Hepatocyte (in vitro differentiated cells): ENCODE measurements around the gene DHDH. TPM values are rescaled to one million over a fixed set of nuclear protein-coding genes. Genes with fewer than 3 reads are reported as not detected.

Experiments used
- DNase-seq: peaks from one replicate; pipeline ENCODE4 v3.0.0-alpha.2; 2016; ENCODE audit warnings: low spot score
- H2AFZ ChIP-seq: fragments of 200-600 bp; sonication (generic); 2 replicates; pipeline ENCODE4 v1.6.0; 2016; ENCODE audit warnings: antibody characterized with exemption, mild to moderate bottlenecking
- H3K27ac ChIP-seq: fragments of 200-600 bp; sonication (generic); 2 replicates; pipeline ENCODE4 v1.5.1; 2016; ENCODE audit warnings: mild to moderate bottlenecking
- H3K27me3 ChIP-seq: fragments of 200-600 bp; sonication (generic); 2 replicates; pipeline ENCODE4 v1.6.1; 2016
- H3K36me3 ChIP-seq: fragments of 200-600 bp; sonication (generic); replicated peaks from 2 replicates; pipeline ENCODE4 v1.5.1; 2016; ENCODE audit warnings: low read depth; ENCODE audit not compliant: insufficient read depth
- H3K4me1 ChIP-seq: fragments of 200-600 bp; sonication (generic); 2 replicates; pipeline ENCODE4 v1.5.1; 2016; ENCODE audit warnings: mild to moderate bottlenecking, moderate library complexity; ENCODE audit not compliant: insufficient read depth
- H3K4me2 ChIP-seq: fragments of 200-600 bp; sonication (generic); 2 replicates; pipeline ENCODE4 v1.6.0; 2016
- H3K4me3 ChIP-seq: fragments of 200-600 bp; sonication (generic); 2 replicates; pipeline ENCODE4 v1.5.1; 2016; ENCODE audit warnings: mild to moderate bottlenecking
- H3K79me2 ChIP-seq: fragments of 200-600 bp; sonication (generic); 2 replicates; pipeline ENCODE4 v1.6.0; 2017; ENCODE audit warnings: mild to moderate bottlenecking
- H3K9me2 ChIP-seq: fragments of 200-600 bp; sonication (generic); replicated peaks from 2 replicates; pipeline ENCODE4 v1.6.0; 2017; ENCODE audit warnings: mild to moderate bottlenecking; ENCODE audit not compliant: insufficient read depth
- H3K9me3 ChIP-seq: fragments of 200-600 bp; sonication (generic); 2 replicates; pipeline ENCODE4 v1.5.1; 2016; ENCODE audit warnings: low read depth, mild to moderate bottlenecking
- H4K20me1 ChIP-seq: fragments of 200-600 bp; sonication (generic); 2 replicates; pipeline ENCODE4 v1.6.0; 2016; ENCODE audit warnings: mild to moderate bottlenecking; ENCODE audit not compliant: insufficient read depth, poor library complexity, severe bottlenecking
- EZH2 ChIP-seq: fragments of 200-600 bp; sonication (generic); IDR thresholded peaks from 2 replicates; pipeline ENCODE4 v1.6.1; 2016; ENCODE audit warnings: antibody characterized with exemption, mild to moderate bottlenecking, borderline replicate concordance
- EZH2phosphoT487 ChIP-seq: fragments of 200-600 bp; sonication (generic); IDR thresholded peaks from one replicate; pipeline ENCODE4 v1.6.1; 2018; ENCODE audit warnings: antibody characterized with exemption, mild to moderate bottlenecking, low read depth, moderate library complexity; ENCODE audit not compliant: unreplicated experiment, severe bottlenecking
- WGBS: methylation state at CpG from one replicate; pipeline ENCODE4 v1.1.6; 2016; ENCODE audit warnings: low lambda C conversion rate; ENCODE audit errors: missing lambda C conversion rate; 5-methylcytosine and 5-hydroxymethylcytosine counted together
- polyA plus RNA-seq: library from polyadenylated mRNA; unstranded; fragments of >200 nt; fragmentation: Nextera tagmentation; extraction: Ambion mirVana; gene quantifications from 2 replicates; pipeline ENCODE4 v1.2.1, GENCODE V29; 2016
- total RNA-seq: library from RNA; depleted of rRNA; stranded (reverse); fragments of >200 nt; gene quantifications from 2 replicates; pipeline ENCODE4 v1.2.3, GENCODE V29; 2014
- TF ChIP-seq, protein P1 (sequence below): fragments of 200-600 bp; sonication (generic); IDR thresholded peaks from 2 replicates; pipeline ENCODE4 v1.5.1; 2016; ENCODE audit warnings: antibody characterized with exemption, mild to moderate bottlenecking; ENCODE audit not compliant: poor library complexity

DHDH gene
- total and polyA plus RNA-seq, 2 experiments from 2014 or later = 2.9 to 3.7 TPM

GRCh38 chr19:48950159-48950558, 16.7 kb downstream of the DHDH start:
- no peak for DNase-seq
- H4K20me1 ChIP-seq = no peaks in the 10 kb centered on the region
- H3K4me2 ChIP-seq = no peak overlapping the region
- no peaks in the 10 kb centered on the region for H3K27me3 ChIP-seq
- no peak overlapping the region for H2AFZ ChIP-seq
- no peaks in the 10 kb centered on the region for H3K4me1 ChIP-seq
- no peaks in the 10 kb centered on the region for H3K9me3 ChIP-seq
- TF ChIP-seq EZH2 (no peak), EZH2phosphoT487 (no peak)
- TF ChIP-seq, protein P1, sequence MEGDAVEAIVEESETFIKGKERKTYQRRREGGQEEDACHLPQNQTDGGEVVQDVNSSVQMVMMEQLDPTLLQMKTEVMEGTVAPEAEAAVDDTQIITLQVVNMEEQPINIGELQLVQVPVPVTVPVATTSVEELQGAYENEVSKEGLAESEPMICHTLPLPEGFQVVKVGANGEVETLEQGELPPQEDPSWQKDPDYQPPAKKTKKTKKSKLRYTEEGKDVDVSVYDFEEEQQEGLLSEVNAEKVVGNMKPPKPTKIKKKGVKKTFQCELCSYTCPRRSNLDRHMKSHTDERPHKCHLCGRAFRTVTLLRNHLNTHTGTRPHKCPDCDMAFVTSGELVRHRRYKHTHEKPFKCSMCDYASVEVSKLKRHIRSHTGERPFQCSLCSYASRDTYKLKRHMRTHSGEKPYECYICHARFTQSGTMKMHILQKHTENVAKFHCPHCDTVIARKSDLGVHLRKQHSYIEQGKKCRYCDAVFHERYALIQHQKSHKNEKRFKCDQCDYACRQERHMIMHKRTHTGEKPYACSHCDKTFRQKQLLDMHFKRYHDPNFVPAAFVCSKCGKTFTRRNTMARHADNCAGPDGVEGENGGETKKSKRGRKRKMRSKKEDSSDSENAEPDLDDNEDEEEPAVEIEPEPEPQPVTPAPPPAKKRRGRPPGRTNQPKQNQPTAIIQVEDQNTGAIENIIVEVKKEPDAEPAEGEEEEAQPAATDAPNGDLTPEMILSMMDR = no peak
- H3K4me3 ChIP-seq = no peak overlapping the region
- H3K9me2 ChIP-seq = no peaks in the 10 kb centered on the region
- H3K79me2 ChIP-seq = peaks cover 3% of the 10 kb centered on the region
- no peak overlapping the region for H3K27ac ChIP-seq
- H3K36me3 ChIP-seq = no peaks in the 10 kb centered on the region
- WGBS = 66% methylated on average over 3 of the region's 3 CpGs

- Histone ChIP-seq H3K9me2 (no peaks in the 10 kb centered on the region), H3K4me1 (peaks cover 8% of the 10 kb centered on the region), H3K4me2 (no peak overlapping the region), H3K9me3 (no peaks in the 10 kb centered on the region), H3K27me3 (no peaks in the 10 kb centered on the region), H4K20me1 (no peaks in the 10 kb centered on the region), H3K79me2 (peaks cover 11% of the 10 kb centered on the region), H2AFZ (no peak overlapping the region), H3K4me3 (no peak overlapping the region), H3K27ac (no peak overlapping the region), H3K36me3 (no peaks in the 10 kb centered on the region)
- WGBS = 78% methylated on average over 9 of the region's 9 CpGs
- TF ChIP-seq, protein P1 = no peak
- TF ChIP-seq EZH2 (no peak), EZH2phosphoT487 (no peak)
- DNase-seq = no peak
These were observed 17.5 kb downstream of the DHDH start for GRCh38 chr19:48950830-48951519.

- WGBS = 86% methylated on average over 4 of the region's 4 CpGs
- Histone ChIP-seq H3K4me1 (peaks cover 10% of the 10 kb centered on the region), H3K4me3 (no peak overlapping the region), H3K79me2 (peaks cover 26% of the 10 kb centered on the region), H4K20me1 (no peaks in the 10 kb centered on the region), H3K27me3 (no peaks in the 10 kb centered on the region), H3K9me3 (no peaks in the 10 kb centered on the region), H3K9me2 (no peaks in the 10 kb centered on the region), H3K27ac (no peak overlapping the region), H2AFZ (no peak overlapping the region), H3K4me2 (no peak overlapping the region), H3K36me3 (no peaks in the 10 kb centered on the region)
- DNase-seq = no peak
- TF ChIP-seq, protein P1 = no peak
- no peak for TF ChIP-seq EZH2
- TF ChIP-seq EZH2phosphoT487 = no peak
These were observed 19.6 kb downstream of the DHDH start for GRCh38 chr19:48953141-48953540.
